GM18507 (cell line): Measurements from ENCODE around the gene TRIM48.
"Not testable (repeated sequence)": the region's sequence is repeated elsewhere in the genome, so short reads cannot be mapped to it uniquely, and the experiment has no call there.

Experiments
- DNase-seq: peaks from one replicate; pipeline ENCODE4 v3.0.0; 2011; ENCODE audit warnings: low read depth; ENCODE audit not compliant: insufficient read length; ENCODE audit errors: extremely low spot score
- FAIRE-seq: peaks from 2 replicates; lab custom pipeline; 2011; peaks lifted over from hg19 to GRCh38; lab: Jason Lieb, UNC

The TRIM48 gene

GRCh38 chr11:55261855-55262254, at the start of gene TRIM48:
TSS of gene TRIM48 (plus strand) at chr11:55262155. CDS start at chr11:55262268, 113 bp downstream.
- DNase-seq, FAIRE-seq: not testable (repeated sequence)

- FAIRE-seq: not testable (repeated sequence)
These were observed 23.6 kb upstream of the TRIM48 start for GRCh38 chr11:55238316-55238715.

GRCh38 chr11:55263081-55263480, 1.1 kb downstream of the TRIM48 start:
- DNase-seq (no peak), FAIRE-seq (no peak)

More at GRCh38 chr11:55238316-55238715, 23.6 kb upstream of the TRIM48 start:
- not testable (repeated sequence) for DNase-seq
